Left ventricle myocardium inferior (tissue), 1 donor: ENCODE results near the gene DYNAP. TPM values are rescaled to one million over a fixed set of nuclear protein-coding genes. Genes with fewer than 3 reads are reported as not detected.
A peak's percentile ranks its signal among the peaks of the same experiment; 100 is the strongest.

Experiments used
- DNase-seq: peaks from one replicate; pipeline ENCODE4 v3.0.0-alpha.2; 2020
- H3K27ac ChIP-seq: fragments of 200-600 bp; replicated peaks from 2 replicates; pipeline ENCODE4 v1.8.0; 2021
- H3K27me3 ChIP-seq: fragments of 200-600 bp; 2 replicates; pipeline ENCODE4 v1.8.0; 2021; ENCODE audit warnings: low read depth
- H3K36me3 ChIP-seq: fragments of 200-600 bp; 2 replicates; pipeline ENCODE4 v1.8.0; 2021
- H3K4me1 ChIP-seq: fragments of 200-600 bp; 2 replicates; pipeline ENCODE4 v1.8.0; 2021
- H3K4me3 ChIP-seq: fragments of 200-600 bp; 2 replicates; pipeline ENCODE4 v1.8.0; 2021; ENCODE audit warnings: mild to moderate bottlenecking, moderate library complexity
- H3K9me3 ChIP-seq: fragments of 200-600 bp; replicated peaks from 2 replicates; pipeline ENCODE4 v1.8.0; 2021
- intact Hi-C: fragments of 100-400 bp; cut with micrococcal nuclease; formaldehyde crosslinking; loops from one replicate; pipeline ENCODE4 v1.11.0; 2022
- total RNA-seq: library from RNA; stranded (reverse); fragmentation: NEBNext Ultra II Directional; extraction: Animal tissue kit (Norgen Biotek cat#: 25700); gene quantifications from one replicate; pipeline ENCODE4 v1.2.1, GENCODE V29; 2021
- TF ChIP-seq, protein P1 (sequence below): fragments of 200-600 bp; IDR thresholded peaks from 2 replicates; pipeline ENCODE4 v1.8.0; 2021; ENCODE audit warnings: antibody characterized with exemption, mild to moderate bottlenecking, borderline replicate concordance
- donor health status: DM: no; HTN: yes; CAD: no; lungs with severe emphysema.

DYNAP gene
- total RNA-seq, 1 donor from 2014 or later, result not detected

DNA sequence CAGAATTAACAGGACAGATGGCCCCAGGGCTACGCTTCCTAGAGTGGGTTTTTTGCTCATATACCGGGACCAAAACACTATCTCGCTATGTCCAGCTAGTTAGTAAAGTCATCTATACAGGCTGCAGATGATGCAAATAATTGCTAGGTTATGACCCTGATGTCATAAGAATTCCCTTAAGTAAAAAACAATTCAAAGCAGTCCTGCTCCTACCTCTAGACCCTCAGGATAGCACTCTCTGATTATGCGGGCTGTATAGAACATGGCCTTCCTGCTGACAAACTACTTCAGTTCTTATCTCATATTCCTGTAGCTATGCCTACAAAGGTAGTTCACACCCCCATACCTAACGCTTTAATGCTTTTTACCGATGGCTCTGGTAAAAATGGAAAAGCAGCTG lies 13.2 kb downstream of the DYNAP start:
- no peak for DNase-seq
- Histone ChIP-seq H3K27me3 (peaks cover 3% of the 10 kb centered on the region), H3K4me3 (no peak overlapping the region), H3K27ac (no peak overlapping the region), H3K36me3 (no peaks in the 10 kb centered on the region), H3K9me3 (no peaks in the 10 kb centered on the region), H3K4me1 (no peaks in the 10 kb centered on the region)
- intact Hi-C loops, result no loop called here
- TF ChIP-seq, protein P1, sequence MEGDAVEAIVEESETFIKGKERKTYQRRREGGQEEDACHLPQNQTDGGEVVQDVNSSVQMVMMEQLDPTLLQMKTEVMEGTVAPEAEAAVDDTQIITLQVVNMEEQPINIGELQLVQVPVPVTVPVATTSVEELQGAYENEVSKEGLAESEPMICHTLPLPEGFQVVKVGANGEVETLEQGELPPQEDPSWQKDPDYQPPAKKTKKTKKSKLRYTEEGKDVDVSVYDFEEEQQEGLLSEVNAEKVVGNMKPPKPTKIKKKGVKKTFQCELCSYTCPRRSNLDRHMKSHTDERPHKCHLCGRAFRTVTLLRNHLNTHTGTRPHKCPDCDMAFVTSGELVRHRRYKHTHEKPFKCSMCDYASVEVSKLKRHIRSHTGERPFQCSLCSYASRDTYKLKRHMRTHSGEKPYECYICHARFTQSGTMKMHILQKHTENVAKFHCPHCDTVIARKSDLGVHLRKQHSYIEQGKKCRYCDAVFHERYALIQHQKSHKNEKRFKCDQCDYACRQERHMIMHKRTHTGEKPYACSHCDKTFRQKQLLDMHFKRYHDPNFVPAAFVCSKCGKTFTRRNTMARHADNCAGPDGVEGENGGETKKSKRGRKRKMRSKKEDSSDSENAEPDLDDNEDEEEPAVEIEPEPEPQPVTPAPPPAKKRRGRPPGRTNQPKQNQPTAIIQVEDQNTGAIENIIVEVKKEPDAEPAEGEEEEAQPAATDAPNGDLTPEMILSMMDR, result no peak

DNA sequence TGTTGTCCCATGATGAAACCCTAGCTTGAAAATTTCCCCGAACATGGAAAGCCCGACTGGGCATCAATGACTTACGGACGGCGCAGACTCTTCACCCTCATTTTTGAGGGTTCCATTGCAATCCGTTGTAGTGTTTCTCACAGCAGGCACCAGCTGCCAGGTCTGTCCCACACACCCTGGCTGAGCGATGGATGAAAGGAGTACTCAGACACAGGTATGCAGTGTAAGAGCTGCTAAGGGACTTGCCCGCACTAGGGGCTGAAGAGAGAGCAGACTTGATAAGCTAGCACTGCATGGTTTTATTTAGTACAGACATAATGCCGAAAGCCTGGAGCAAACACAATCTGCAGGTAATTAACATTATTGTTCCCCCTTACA lies 15.8 kb downstream of the DYNAP start:
- TF ChIP-seq, protein P1, result no peak
- no peak for DNase-seq
- Histone ChIP-seq H3K4me3 (no peak overlapping the region), H3K27ac (no peak overlapping the region), H3K4me1 (no peaks in the 10 kb centered on the region), H3K36me3 (no peaks in the 10 kb centered on the region), H3K9me3 (no peaks in the 10 kb centered on the region), H3K27me3 (peaks cover 3% of the 10 kb centered on the region)
- intact Hi-C loops, result no loop called here

DNA sequence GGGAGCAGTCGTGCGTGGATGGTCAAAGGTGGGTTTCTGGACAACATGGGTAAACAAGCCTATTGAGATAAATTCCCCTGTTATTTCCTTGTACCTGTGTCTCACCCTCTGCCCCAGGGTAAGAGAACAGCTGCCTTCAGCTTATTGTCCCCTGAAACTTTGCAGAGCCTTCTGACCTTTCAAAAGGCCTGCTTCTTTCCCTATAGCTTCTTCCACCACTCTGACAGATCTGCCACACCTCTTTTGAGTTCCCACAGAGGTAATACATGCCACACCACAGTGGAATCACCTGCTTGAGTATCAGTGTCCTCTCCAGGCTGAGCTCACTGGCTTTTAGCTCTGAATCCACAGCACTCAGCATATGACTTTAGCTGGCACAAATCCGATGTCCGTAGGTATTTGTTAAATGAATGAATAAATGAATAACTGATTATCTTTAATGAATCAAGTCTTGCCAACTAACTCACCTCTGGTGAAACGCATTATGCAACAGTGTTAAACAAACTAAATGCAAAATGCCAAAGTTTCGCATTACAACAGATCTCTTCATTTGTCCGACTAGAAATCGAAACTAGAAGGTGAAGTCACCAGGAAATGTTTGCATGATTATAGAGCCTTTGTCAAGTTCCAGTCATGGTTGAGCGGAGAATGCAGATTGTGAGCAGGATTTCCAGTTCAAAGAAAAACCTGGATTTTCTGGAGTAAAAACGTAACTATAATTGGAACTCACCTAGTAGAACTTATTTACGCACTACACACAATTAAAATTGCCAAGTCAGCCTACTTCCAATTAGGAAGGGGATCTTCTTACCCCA lies 16.4 kb downstream of the DYNAP start:
- DNase-seq, result no peak
- Histone ChIP-seq H3K27me3 (peaks cover 3% of the 10 kb centered on the region), H3K4me3 (peak overlapping the region; percentile 5), H3K4me1 (no peaks in the 10 kb centered on the region), H3K27ac (no peak overlapping the region), H3K36me3 (no peaks in the 10 kb centered on the region), H3K9me3 (no peaks in the 10 kb centered on the region)
- intact Hi-C loops, result no loop called here
- TF ChIP-seq, protein P1, result no peak

DNA sequence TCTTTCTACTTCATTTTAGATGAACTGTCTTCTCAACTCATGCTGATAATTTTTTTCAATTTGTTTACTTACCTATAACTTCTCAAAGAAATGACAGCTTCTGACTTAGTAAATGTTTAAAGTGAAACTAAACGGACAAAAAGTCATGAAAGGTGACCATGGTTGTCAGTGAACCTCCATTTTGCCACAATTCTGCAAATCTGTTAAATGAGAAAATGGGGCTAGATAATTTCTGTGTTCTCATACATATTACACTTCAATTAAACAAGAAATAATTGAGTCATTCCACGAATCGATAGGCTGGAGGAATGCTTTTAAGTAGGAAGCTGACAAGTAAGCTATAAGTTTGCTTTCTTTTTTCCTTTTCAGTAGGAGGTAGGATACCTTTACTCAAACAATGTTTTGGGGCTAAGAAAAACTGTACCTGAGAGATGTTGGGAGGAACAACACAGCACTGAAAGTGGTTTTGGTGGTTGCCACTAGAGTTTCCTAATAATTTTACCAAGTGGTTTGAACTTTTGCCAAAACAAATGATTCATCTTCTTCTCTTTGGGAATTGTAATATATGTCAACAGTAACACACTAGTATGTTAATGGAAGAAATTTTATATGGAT lies 17.1 kb downstream of the DYNAP start:
- no peaks in the 10 kb centered on the region for H3K4me1 ChIP-seq
- intact Hi-C loops, result no loop called here
- H3K27ac ChIP-seq, result no peak overlapping the region
- TF ChIP-seq, protein P1, result no peak
- H3K9me3 ChIP-seq, result no peaks in the 10 kb centered on the region
- peaks cover 3% of the 10 kb centered on the region for H3K27me3 ChIP-seq
- H3K4me3 ChIP-seq, result peak overlapping the region; percentile 5
- no peaks in the 10 kb centered on the region for H3K36me3 ChIP-seq
- no peak for DNase-seq

DNA sequence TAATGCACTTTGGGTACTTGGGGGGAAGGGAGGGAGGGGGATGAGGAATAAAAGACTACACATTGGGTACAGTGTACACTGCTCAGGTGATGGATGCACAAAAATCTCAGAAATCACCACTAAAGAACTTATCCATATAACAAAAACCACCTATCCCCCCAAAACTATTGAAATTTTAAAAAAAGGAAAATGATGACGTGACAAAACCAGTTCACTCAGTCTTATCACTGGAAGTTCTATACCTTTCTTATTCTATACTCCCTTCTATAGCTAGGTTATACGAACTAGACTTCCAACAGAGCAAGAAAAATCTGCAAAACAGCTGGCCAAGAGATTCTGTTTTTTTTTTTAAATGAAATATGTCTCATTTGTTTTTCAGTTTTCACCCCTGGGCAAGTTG lies 20.8 kb downstream of the DYNAP start:
- H3K9me3 ChIP-seq, result no peaks in the 10 kb centered on the region
- no peaks in the 10 kb centered on the region for H3K4me1 ChIP-seq
- H3K36me3 ChIP-seq, result no peaks in the 10 kb centered on the region
- no peak overlapping the region for H3K27ac ChIP-seq
- no peak overlapping the region for H3K4me3 ChIP-seq
- DNase-seq, result no peak
- peaks cover 3% of the 10 kb centered on the region for H3K27me3 ChIP-seq
- TF ChIP-seq, protein P1, result no peak
- intact Hi-C loops, result no loop called here
